HEK293 (cell line): Measurements from ENCODE around the gene HNRNPM.

Experiments used
- CTCF ChIA-PET: fragments of 350-600 bp; formaldehyde crosslinking; extraction: SDS; loops from one replicate; lab custom pipeline; 2021; ENCODE audit warnings: antibody characterized with exemption; lab: Yijun Ruan, JAX
- POLR2A ChIA-PET: fragments of 300-600 bp; formaldehyde crosslinking; extraction: SDS; loops from one replicate; lab custom pipeline; 2020; ENCODE audit warnings: antibody characterized with exemption, inconsistent platforms; lab: Yijun Ruan, JAX
- H3K27ac ChIP-seq: fragments of 200-500 bp; sonication (Bioruptor generic); 2 replicates; pipeline ENCODE4 v1.5.1; 2014; ENCODE audit warnings: low read depth, low read length, control low read depth, inconsistent platforms; ENCODE audit errors: extremely low read depth
- H3K36me3 ChIP-seq, 2 experiments: fragments of 200-500 bp in 1 of 2; sonication (Bioruptor generic) in 1 of 2; 1 replicate in 1 of 2; 2 replicates in 1 of 2; pipeline ENCODE4 v1.5.1; 2014 to 2017; ENCODE audit warnings: inconsistent platforms in 2 of 2, low read length in 2 of 2; ENCODE audit not compliant: control insufficient read depth in 2 of 2, insufficient read depth in 1 of 2
- H3K4me1 ChIP-seq: fragments of 200-500 bp; sonication (Bioruptor generic); 2 replicates; pipeline ENCODE4 v1.5.1; 2014; ENCODE audit warnings: mild to moderate bottlenecking, low read length, inconsistent platforms; ENCODE audit not compliant: control insufficient read depth, insufficient read depth
- H3K4me3 ChIP-seq: 2 replicates; pipeline ENCODE4 v1.5.1; 2011; ENCODE audit warnings: low read depth, mild to moderate bottlenecking, control low read depth, low read length, moderate library complexity
- H3K9me3 ChIP-seq: fragments of 200-500 bp; sonication (Bioruptor generic); 2 replicates; pipeline ENCODE4 v1.5.1; 2014; ENCODE audit warnings: low read depth, low read length, inconsistent platforms; ENCODE audit not compliant: control insufficient read depth, insufficient read depth
- GLIS1 ChIP-seq: fragments of 450-650 bp; formaldehyde crosslinking; IDR thresholded peaks from 2 replicates; pipeline ENCODE4 v1.5.1; 2016; ENCODE audit warnings: missing biosample characterization, missing genetic modification characterization
- KLF8 ChIP-seq: fragments of 450-650 bp; formaldehyde crosslinking; IDR thresholded peaks from 2 replicates; pipeline ENCODE4 v1.5.1; 2016; ENCODE audit warnings: missing biosample characterization, missing genetic modification characterization
- WT1 ChIP-seq: fragments of 450-650 bp; formaldehyde crosslinking; IDR thresholded peaks from 2 replicates; pipeline ENCODE4 v1.5.1; 2016; ENCODE audit warnings: missing biosample characterization, missing genetic modification characterization
- ZBTB21 ChIP-seq: fragments of 450-650 bp; formaldehyde crosslinking; IDR thresholded peaks from 2 replicates; pipeline ENCODE4 v1.5.1; 2017; ENCODE audit warnings: missing biosample characterization, missing genetic modification characterization
- ZBTB8A ChIP-seq: fragments of 450-650 bp; formaldehyde crosslinking; IDR thresholded peaks from 2 replicates; pipeline ENCODE4 v1.5.1; 2016; ENCODE audit warnings: missing biosample characterization, missing genetic modification characterization
- ZNF10 ChIP-seq: fragments of 450-650 bp; formaldehyde crosslinking; IDR thresholded peaks from 2 replicates; pipeline ENCODE4 v1.5.1; 2017; ENCODE audit warnings: missing biosample characterization, missing genetic modification characterization
- ZNF121 ChIP-seq: fragments of 450-650 bp; formaldehyde crosslinking; IDR thresholded peaks from 2 replicates; pipeline ENCODE4 v1.5.1; 2016; ENCODE audit warnings: missing biosample characterization, missing genetic modification characterization
- ZNF138 ChIP-seq: fragments of 450-650 bp; formaldehyde crosslinking; IDR thresholded peaks from 2 replicates; pipeline ENCODE4 v1.5.1; 2016; ENCODE audit warnings: missing biosample characterization, missing genetic modification characterization, borderline replicate concordance
- ZNF155 ChIP-seq: fragments of 450-650 bp; formaldehyde crosslinking; IDR thresholded peaks from 2 replicates; pipeline ENCODE4 v1.5.1; 2016; ENCODE audit warnings: missing biosample characterization, missing genetic modification characterization
- ZNF19 ChIP-seq: fragments of 450-650 bp; formaldehyde crosslinking; IDR thresholded peaks from 2 replicates; pipeline ENCODE4; 2016; ENCODE audit warnings: missing biosample characterization, missing genetic modification characterization, low read depth
- ZNF501 ChIP-seq: fragments of 450-650 bp; formaldehyde crosslinking; IDR thresholded peaks from 2 replicates; pipeline ENCODE4 v1.5.1; 2016; ENCODE audit warnings: missing biosample characterization, missing genetic modification characterization
- ZNF555 ChIP-seq: fragments of 450-650 bp; formaldehyde crosslinking; conservative IDR thresholded peaks from 2 replicates; pipeline ENCODE4 v1.5.1; 2017; ENCODE audit warnings: missing biosample characterization, mild to moderate bottlenecking, missing genetic modification characterization, inconsistent platforms
- ZNF600 ChIP-seq: fragments of 450-650 bp; formaldehyde crosslinking; IDR thresholded peaks from 2 replicates; pipeline ENCODE4 v1.5.1; 2016; ENCODE audit warnings: missing biosample characterization, missing genetic modification characterization
- ZNF660 ChIP-seq: fragments of 450-650 bp; IDR thresholded peaks from 2 replicates; pipeline ENCODE4 v1.5.1; 2018; ENCODE audit warnings: missing biosample characterization, mild to moderate bottlenecking, missing genetic modification characterization
- ZNF747 ChIP-seq: fragments of 450-650 bp; formaldehyde crosslinking; IDR thresholded peaks from 2 replicates; pipeline ENCODE4 v1.5.1; 2016; ENCODE audit warnings: missing biosample characterization, missing genetic modification characterization
- ZSCAN30 ChIP-seq: fragments of 450-650 bp; IDR thresholded peaks from 2 replicates; pipeline ENCODE4 v1.5.1; 2018; ENCODE audit warnings: missing biosample characterization, mild to moderate bottlenecking, missing genetic modification characterization, moderate library complexity
- ZXDB ChIP-seq: fragments of 450-650 bp; formaldehyde crosslinking; IDR thresholded peaks from 2 replicates; pipeline ENCODE4 v1.5.1; 2016; ENCODE audit warnings: missing biosample characterization, missing genetic modification characterization
- TF ChIP-seq, protein P1 (sequence below): fragments of 450-650 bp; formaldehyde crosslinking; IDR thresholded peaks from 2 replicates; pipeline ENCODE4 v1.5.1; 2016; ENCODE audit warnings: missing biosample characterization, missing genetic modification characterization
- TF ChIP-seq, protein P2 (sequence below): fragments of 450-650 bp; formaldehyde crosslinking; IDR thresholded peaks from 2 replicates; pipeline ENCODE4 v1.5.1; 2016; ENCODE audit warnings: missing biosample characterization, missing genetic modification characterization
- TF ChIP-seq, protein P3 (sequence below): fragments of 450-650 bp; formaldehyde crosslinking; IDR thresholded peaks from 2 replicates; pipeline ENCODE4 v1.5.1; 2016; ENCODE audit warnings: missing biosample characterization, missing genetic modification characterization, low read depth

The HNRNPM gene

DNA sequence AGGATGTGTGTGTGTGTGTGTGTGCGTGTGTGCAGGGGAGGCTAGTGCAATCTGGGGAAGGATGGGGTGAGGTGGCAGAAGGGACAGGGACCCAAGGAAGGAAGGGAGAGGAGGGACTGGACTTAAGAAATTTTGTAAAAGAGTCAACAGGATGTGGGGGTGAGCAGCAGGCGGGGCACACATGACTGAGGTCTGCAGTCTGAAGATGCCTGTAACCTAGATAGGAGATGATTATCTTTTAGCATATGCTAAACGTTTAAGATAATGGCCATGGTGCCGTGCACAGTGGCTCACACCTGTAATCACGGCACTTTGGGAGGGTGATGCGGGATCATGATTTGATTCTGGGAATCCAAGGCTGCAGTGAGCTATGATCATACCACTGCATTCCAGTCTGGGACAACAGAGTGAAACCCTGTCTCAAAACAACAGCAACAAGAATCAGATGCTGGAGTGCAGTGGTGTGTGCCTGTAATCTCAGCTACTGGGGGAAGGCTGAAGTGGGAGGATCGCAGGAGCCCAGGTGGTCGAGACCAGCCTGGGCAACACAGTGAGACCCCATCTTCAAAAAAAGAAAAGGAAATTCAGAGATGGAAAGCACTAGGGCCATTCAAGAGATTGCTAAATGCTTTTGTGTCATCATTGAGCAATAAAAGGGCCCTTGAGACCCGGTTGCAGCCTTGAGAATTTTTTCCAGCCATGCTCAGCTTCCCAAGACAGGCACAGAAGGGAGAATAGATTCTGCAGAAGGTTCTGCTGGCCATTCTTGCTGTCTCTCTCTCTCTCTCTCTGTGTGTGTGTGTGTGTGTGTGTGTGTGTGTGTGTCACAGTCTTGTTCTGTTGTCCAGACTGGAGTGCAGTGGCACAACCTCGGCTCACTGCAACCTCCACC lies 73.0 kb downstream of the HNRNPM start (continued):
- TF ChIP-seq ZNF138 (tag by site-specific recombination), result no peak
- no peak for TF ChIP-seq ZNF501 (tag by site-specific recombination)
- no peak for TF ChIP-seq ZNF660 (tag by site-specific recombination)
- TF ChIP-seq ZXDB (tag by site-specific recombination), result no peak
- TF ChIP-seq ZBTB21 (tag by site-specific recombination), result no peak
- TF ChIP-seq ZBTB8A, result no peak
- no peak for TF ChIP-seq ZNF19
- TF ChIP-seq WT1 (tag by site-specific recombination), result no peak
- no peak for TF ChIP-seq ZNF747 (tag by site-specific recombination)
- peak; percentile 16; the same call in 1 of the 2 replicates for TF ChIP-seq ZNF600 (tag by site-specific recombination)

DNA sequence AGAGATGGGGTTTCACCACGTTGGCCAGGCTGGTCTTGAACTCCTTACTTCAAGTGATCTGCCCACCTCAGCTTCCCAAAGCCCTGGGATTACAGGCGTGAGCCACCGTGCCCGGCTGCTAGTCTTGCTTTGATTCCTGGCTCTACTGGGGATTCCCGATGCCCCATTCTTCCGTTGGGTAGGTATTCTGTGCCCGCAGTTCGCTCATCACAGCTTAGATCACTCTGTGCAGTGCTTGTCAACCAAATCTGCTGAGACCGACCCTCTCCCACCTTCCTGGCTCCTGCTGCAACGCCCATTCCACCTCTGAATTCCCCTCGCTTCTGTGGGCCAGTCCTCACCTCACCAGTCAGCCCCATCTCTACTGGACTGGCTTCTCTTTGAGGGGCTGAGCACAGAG lies 73.8 kb downstream of the HNRNPM start:
- Histone ChIP-seq H3K9me3 (no peaks in the 10 kb centered on the region), H3K4me1 (no peaks in the 10 kb centered on the region), H3K4me3 (no peak overlapping the region), H3K36me3 (no peaks in the 10 kb centered on the region), H3K27ac (no peak overlapping the region)
- ChIA-PET CTCF (interaction anchor here (0.6 to 1.3 kb wide), 3 partner anchors 13 to 128 kb away, joined by 3 to 4 read pairs (median 3); partner anchors contain the start of gene RAB11B), POLR2A (interaction anchor here (0.6 kb wide), 1 partner anchor 13 kb away, joined by 3 read pairs; no protein-coding TSS in a partner anchor)
- TF ChIP-seq, protein P1, sequence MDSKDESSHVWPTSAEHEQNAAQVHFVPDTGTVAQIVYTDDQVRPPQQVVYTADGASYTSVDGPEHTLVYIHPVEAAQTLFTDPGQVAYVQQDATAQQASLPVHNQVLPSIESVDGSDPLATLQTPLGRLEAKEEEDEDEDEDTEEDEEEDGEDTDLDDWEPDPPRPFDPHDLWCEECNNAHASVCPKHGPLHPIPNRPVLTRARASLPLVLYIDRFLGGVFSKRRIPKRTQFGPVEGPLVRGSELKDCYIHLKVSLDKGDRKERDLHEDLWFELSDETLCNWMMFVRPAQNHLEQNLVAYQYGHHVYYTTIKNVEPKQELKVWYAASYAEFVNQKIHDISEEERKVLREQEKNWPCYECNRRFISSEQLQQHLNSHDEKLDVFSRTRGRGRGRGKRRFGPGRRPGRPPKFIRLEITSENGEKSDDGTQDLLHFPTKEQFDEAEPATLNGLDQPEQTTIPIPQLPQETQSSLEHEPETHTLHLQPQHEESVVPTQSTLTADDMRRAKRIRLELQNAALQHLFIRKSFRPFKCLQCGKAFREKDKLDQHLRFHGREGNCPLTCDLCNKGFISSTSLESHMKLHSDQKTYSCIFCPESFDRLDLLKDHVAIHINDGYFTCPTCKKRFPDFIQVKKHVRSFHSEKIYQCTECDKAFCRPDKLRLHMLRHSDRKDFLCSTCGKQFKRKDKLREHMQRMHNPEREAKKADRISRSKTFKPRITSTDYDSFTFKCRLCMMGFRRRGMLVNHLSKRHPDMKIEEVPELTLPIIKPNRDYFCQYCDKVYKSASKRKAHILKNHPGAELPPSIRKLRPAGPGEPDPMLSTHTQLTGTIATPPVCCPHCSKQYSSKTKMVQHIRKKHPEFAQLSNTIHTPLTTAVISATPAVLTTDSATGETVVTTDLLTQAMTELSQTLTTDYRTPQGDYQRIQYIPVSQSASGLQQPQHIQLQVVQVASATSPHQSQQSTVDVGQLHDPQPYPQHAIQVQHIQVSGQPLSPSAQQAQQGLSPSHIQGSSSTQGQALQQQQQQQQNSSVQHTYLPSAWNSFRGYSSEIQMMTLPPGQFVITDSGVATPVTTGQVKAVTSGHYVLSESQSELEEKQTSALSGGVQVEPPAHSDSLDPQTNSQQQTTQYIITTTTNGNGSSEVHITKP, result peak; percentile 57; the same call in 1 of the 2 replicates
- no peak for TF ChIP-seq ZNF138 (tag by site-specific recombination)

DNA sequence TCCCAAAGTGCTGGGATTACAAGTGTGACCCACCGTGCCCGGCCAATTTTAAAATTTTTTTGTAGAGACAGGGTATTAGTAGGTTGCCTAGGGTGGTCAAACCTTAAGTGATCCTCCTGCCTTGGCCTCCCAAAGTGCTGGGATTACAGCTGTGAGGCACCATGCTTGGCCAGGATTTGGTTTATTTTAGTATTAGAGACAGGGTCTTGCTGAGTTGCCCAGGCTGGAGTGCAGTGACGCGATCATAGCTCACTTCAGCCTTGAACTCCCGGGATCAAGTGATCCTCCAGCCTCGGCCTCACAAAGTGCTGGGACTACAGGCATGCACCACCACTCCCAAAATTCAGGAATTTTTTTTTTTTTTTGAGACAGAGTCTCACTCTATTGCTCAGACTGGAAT lies 74.6 kb downstream of the HNRNPM start:
- Histone ChIP-seq H3K4me3 (no peak overlapping the region), H3K36me3 (no peaks in the 10 kb centered on the region), H3K27ac (no peak overlapping the region)
- CTCF ChIA-PET, result interaction anchor here (0.6 kb wide), 3 partner anchors 14 to 69 kb away, joined by 3 to 6 read pairs (median 3); no protein-coding TSS in a partner anchor
- TF ChIP-seq GLIS1 (tag by site-specific recombination) (no peak), ZSCAN30 (tag by site-specific recombination) (no peak), ZNF121 (tag by site-specific recombination) (peak; percentile 40; the same call in 1 of the 2 replicates)
- TF ChIP-seq, all 188 proteins: peak for 1
- POLR2A ChIA-PET, result interaction anchor here (0.6 kb wide), 1 partner anchor 9 kb away, joined by 3 read pairs; no protein-coding TSS in a partner anchor
- no peaks in the 10 kb centered on the region for H3K4me1 ChIP-seq
- no peaks in the 10 kb centered on the region for H3K9me3 ChIP-seq

DNA sequence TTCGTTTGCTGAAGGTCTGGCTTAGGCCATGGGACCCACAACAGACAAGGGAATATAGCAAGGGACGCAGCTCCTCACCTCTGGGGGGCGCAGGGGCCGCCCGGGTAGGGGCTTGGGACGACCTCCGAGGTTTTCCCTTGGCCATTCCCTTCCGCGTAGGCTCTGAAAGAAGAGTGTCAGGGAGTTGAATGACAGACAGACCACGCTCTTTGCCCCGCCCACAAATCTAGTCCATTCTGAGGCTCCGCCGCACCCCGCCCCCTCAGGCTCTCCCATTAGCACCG lies 80.6 kb downstream of the HNRNPM start:
- peak overlapping the region; percentile 29 for H3K4me3 ChIP-seq
- H3K9me3 ChIP-seq, result no peaks in the 10 kb centered on the region
- ChIA-PET POLR2A (interaction anchor here (4.2 kb wide), 1 partner anchor 11 kb away, joined by 82 read pairs; the partner anchor contains the start of gene ZNF414), CTCF (interaction anchor here (0.9 to 1.5 kb wide), 7 partner anchors 9 to 376 kb away, joined by 3 to 11 read pairs (median 3); partner anchors contain the start of gene FBN3)
- no peaks in the 10 kb centered on the region for H3K36me3 ChIP-seq
- no peaks in the 10 kb centered on the region for H3K4me1 ChIP-seq
- no peak overlapping the region for H3K27ac ChIP-seq
- TF ChIP-seq KLF8 (tag by site-specific recombination) (0 out of 2 replicates have a peak, but pooled peaks have one; percentile 59), ZNF155 (tag by site-specific recombination) (no peak), ZNF600 (tag by site-specific recombination) (peak; percentile 66), ZNF10 (tag by site-specific recombination) (no peak), ZNF555 (tag by site-specific recombination) (no peak)
- TF ChIP-seq, protein P2, sequence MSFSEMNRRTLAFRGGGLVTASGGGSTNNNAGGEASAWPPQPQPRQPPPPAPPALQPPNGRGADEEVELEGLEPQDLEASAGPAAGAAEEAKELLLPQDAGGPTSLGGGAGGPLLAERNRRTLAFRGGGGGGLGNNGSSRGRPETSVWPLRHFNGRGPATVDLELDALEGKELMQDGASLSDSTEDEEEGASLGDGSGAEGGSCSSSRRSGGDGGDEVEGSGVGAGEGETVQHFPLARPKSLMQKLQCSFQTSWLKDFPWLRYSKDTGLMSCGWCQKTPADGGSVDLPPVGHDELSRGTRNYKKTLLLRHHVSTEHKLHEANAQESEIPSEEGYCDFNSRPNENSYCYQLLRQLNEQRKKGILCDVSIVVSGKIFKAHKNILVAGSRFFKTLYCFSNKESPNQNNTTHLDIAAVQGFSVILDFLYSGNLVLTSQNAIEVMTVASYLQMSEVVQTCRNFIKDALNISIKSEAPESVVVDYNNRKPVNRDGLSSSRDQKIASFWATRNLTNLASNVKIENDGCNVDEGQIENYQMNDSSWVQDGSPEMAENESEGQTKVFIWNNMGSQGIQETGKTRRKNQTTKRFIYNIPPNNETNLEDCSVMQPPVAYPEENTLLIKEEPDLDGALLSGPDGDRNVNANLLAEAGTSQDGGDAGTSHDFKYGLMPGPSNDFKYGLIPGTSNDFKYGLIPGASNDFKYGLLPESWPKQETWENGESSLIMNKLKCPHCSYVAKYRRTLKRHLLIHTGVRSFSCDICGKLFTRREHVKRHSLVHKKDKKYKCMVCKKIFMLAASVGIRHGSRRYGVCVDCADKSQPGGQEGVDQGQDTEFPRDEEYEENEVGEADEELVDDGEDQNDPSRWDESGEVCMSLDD (tag by site-specific recombination), result no peak
- TF ChIP-seq, protein P3, sequence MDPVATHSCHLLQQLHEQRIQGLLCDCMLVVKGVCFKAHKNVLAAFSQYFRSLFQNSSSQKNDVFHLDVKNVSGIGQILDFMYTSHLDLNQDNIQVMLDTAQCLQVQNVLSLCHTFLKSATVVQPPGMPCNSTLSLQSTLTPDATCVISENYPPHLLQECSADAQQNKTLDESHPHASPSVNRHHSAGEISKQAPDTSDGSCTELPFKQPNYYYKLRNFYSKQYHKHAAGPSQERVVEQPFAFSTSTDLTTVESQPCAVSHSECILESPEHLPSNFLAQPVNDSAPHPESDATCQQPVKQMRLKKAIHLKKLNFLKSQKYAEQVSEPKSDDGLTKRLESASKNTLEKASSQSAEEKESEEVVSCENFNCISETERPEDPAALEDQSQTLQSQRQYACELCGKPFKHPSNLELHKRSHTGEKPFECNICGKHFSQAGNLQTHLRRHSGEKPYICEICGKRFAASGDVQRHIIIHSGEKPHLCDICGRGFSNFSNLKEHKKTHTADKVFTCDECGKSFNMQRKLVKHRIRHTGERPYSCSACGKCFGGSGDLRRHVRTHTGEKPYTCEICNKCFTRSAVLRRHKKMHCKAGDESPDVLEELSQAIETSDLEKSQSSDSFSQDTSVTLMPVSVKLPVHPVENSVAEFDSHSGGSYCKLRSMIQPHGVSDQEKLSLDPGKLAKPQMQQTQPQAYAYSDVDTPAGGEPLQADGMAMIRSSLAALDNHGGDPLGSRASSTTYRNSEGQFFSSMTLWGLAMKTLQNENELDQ, result no peak
